GM18499 (cell line): Measurements from ENCODE around the gene FXYD1.

Experiments used
- ATAC-seq: cut with Tn5 transposase; IDR thresholded peaks from one replicate; pipeline ENCODE4 v1.9.1; 2021; ENCODE audit warnings: moderate number of reproducible peaks; ENCODE audit not compliant: insufficient read depth, unreplicated experiment

Gene FXYD1

GRCh38 chr19:35178701-35179100 lies 40.1 kb downstream of the FXYD1 start:
- no peak for ATAC-seq

DNA sequence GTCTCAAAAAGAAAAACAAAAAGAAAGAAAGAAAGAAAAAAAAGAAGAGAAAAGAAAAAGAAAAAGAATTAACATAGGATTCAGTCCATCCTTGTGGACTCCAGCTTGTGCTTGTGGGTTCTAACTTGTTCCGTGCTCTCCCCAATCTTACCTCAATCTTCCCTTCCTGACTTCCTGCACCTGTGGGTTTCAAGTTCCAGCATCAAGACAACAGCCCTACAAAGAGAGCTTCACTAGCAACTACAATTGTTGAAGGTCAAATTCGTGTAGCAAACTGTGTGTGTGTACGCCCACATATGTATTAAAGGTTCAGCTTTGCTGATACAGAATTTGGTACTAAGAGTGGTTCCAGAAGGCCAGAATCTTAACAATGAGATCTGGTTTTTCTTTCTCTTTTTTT lies 41.2 kb downstream of the FXYD1 start:
- ATAC-seq: no peak

GRCh38 chr19:35181387-35181786 lies 42.8 kb downstream of the FXYD1 start:
- no peak for ATAC-seq

DNA sequence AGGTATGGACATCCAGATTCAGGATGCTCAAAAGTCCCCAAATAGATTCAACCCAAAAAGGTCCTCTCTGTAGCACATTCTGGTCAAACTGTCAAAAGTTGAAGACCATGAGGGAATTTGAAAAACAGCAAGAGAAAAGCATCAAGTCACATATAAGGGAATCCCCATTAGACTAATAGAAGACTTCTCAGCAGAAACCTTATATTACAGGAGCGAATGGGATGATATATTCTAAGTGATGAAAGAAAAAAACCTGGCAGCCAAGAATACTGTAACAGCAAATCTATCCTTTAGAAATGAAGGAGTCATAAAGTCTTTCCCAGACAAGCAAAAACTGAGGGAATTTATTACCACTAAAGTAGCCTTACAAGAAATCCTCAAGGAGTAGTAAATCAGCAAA lies 45.6 kb downstream of the FXYD1 start:
- no peak for ATAC-seq

- no peak for ATAC-seq
Observed at GRCh38 chr19:35184884-35185283, 46.3 kb downstream of the FXYD1 start.
